ENCODE data around the gene AFF1.

DNA sequence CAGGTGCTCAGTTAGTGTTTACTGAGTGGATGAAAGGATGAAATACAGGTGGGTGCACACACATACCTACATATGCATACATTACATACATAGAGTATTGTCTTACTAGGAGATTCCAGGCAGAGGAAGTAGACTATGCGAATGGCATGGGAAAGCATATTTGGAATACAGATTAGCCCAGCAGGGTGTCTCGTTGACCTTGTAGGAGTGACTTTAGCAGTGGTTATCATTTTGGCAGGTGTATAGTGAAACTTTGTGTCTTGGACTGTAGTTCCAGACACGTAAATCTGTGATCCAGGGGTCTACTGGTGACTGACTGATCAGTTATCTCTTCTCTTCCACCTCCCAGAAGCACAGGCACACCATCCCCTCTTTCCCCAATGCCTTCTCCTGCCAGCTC is 199.3 kb downstream of the AFF1 start:
- TF ChIP-seq, protein P1, sequence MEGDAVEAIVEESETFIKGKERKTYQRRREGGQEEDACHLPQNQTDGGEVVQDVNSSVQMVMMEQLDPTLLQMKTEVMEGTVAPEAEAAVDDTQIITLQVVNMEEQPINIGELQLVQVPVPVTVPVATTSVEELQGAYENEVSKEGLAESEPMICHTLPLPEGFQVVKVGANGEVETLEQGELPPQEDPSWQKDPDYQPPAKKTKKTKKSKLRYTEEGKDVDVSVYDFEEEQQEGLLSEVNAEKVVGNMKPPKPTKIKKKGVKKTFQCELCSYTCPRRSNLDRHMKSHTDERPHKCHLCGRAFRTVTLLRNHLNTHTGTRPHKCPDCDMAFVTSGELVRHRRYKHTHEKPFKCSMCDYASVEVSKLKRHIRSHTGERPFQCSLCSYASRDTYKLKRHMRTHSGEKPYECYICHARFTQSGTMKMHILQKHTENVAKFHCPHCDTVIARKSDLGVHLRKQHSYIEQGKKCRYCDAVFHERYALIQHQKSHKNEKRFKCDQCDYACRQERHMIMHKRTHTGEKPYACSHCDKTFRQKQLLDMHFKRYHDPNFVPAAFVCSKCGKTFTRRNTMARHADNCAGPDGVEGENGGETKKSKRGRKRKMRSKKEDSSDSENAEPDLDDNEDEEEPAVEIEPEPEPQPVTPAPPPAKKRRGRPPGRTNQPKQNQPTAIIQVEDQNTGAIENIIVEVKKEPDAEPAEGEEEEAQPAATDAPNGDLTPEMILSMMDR (IDR thresholded peaks at IDR 0.05), result no peak
- TF ChIP-seq POLR2A (IDR thresholded peaks at IDR 0.05), result no peak
